ENCODE results near the gene ANKRD2. TPM values are rescaled to one million over a fixed set of nuclear protein-coding genes. Genes with fewer than 3 reads are reported as not detected.

The ANKRD2 gene
- total RNA-seq, 2 experiments from 2014 or later = not detected

GRCh38 chr10:97611473-97611872 lies 38.9 kb downstream of the ANKRD2 start:
- no peaks in the 10 kb centered on the region for H3K36me3 Mint-ChIP-seq (ENCODE audit: low read depth)
- no peak overlapping the region for H3K4me3 ChIP-seq (ENCODE audit: low read length)
- no peaks in the 10 kb centered on the region for H3K9me3 ChIP-seq (ENCODE audit: control insufficient read depth in 1 of 2, insufficient read depth in 1 of 2, low read length in 2 of 2)
- H3K27ac ChIP-seq (ENCODE audit: low read depth in 1 of 2, low read length in 2 of 2) = no peak overlapping the region
- no peaks in the 10 kb centered on the region for H3K9me3 Mint-ChIP-seq
- peaks cover 0 to 4% of the 10 kb centered on the region in 2 experiments for H3K27me3 ChIP-seq (ENCODE audit: control insufficient read depth in 1 of 2, insufficient read depth in 2 of 2, low read length in 2 of 2)
- H3K27me3 Mint-ChIP-seq = no peaks in the 10 kb centered on the region
- DNase-seq (no peak), ATAC-seq (ENCODE audit: poor library complexity) (no peak)
- TF ChIP-seq CTCF (IDR thresholded peaks at IDR 0.05) = no peak
- H3K4me1 Mint-ChIP-seq (ENCODE audit: low read depth) = no peaks in the 10 kb centered on the region
- intact Hi-C loops (cut with DNase I, micrococcal nuclease) = no loop called here
- POLR2A ChIA-PET = no interaction called here
- CTCF ChIA-PET = no interaction called here
- H3K4me3 Mint-ChIP-seq = no peak overlapping the region
- H3K36me3 ChIP-seq (ENCODE audit: insufficient read depth, low read length) = no peaks in the 10 kb centered on the region
- H3K27ac Mint-ChIP-seq = no peak overlapping the region
- H3K4me1 ChIP-seq (ENCODE audit: insufficient read depth, low read length) = no peaks in the 10 kb centered on the region

- Histone ChIP-seq H3K4me1 (ENCODE audit: insufficient read depth, low read length) (no peaks in the 10 kb centered on the region), H3K27ac (ENCODE audit: low read depth in 1 of 2, low read length in 2 of 2) (no peak overlapping the region), H3K4me3 (ENCODE audit: low read length) (no peak overlapping the region), H3K9me3 (ENCODE audit: control insufficient read depth in 1 of 2, insufficient read depth in 1 of 2, low read length in 2 of 2) (no peaks in the 10 kb centered on the region), H3K27me3 (ENCODE audit: control insufficient read depth in 1 of 2, insufficient read depth in 2 of 2, low read length in 2 of 2) (no peaks in the 10 kb centered on the region), H3K36me3 (ENCODE audit: insufficient read depth, low read length) (no peaks in the 10 kb centered on the region)
- Mint-ChIP-seq H3K4me3 (no peak overlapping the region), H3K9me3 (no peaks in the 10 kb centered on the region), H3K27ac (no peak overlapping the region), H3K27me3 (no peaks in the 10 kb centered on the region), H3K4me1 (ENCODE audit: low read depth) (no peaks in the 10 kb centered on the region), H3K36me3 (ENCODE audit: low read depth) (no peaks in the 10 kb centered on the region)
- no peak for TF ChIP-seq CTCF (IDR thresholded peaks at IDR 0.05)
- CTCF ChIA-PET = no interaction called here
- POLR2A ChIA-PET = no interaction called here
- intact Hi-C loops (cut with DNase I, micrococcal nuclease) = no loop called here
- DNase-seq (peak in 1 of 14 experiments; percentile 11), ATAC-seq (ENCODE audit: poor library complexity) (no peak)
Observed at GRCh38 chr10:97612386-97612785, 39.8 kb downstream of the ANKRD2 start.

GRCh38 chr10:97618285-97618684 lies 45.7 kb downstream of the ANKRD2 start:
- Histone ChIP-seq H3K27ac (ENCODE audit: low read depth in 1 of 2, low read length in 2 of 2) (no peak overlapping the region), H3K4me1 (ENCODE audit: insufficient read depth, low read length) (no peaks in the 10 kb centered on the region), H3K4me3 (ENCODE audit: low read length) (no peak overlapping the region), H3K36me3 (ENCODE audit: insufficient read depth, low read length) (no peaks in the 10 kb centered on the region), H3K27me3 (ENCODE audit: control insufficient read depth in 1 of 2, insufficient read depth in 2 of 2, low read length in 2 of 2) (no peaks in the 10 kb centered on the region), H3K9me3 (ENCODE audit: control insufficient read depth in 1 of 2, insufficient read depth in 1 of 2, low read length in 2 of 2) (no peaks in the 10 kb centered on the region)
- H3K27ac Mint-ChIP-seq = no peak overlapping the region
- POLR2A ChIA-PET = no interaction called here
- no peaks in the 10 kb centered on the region for H3K4me1 Mint-ChIP-seq (ENCODE audit: low read depth)
- H3K4me3 Mint-ChIP-seq = no peak overlapping the region
- intact Hi-C loops (cut with DNase I, micrococcal nuclease) = no loop called here
- H3K36me3 Mint-ChIP-seq (ENCODE audit: low read depth) = no peaks in the 10 kb centered on the region
- DNase-seq (no peak), ATAC-seq (ENCODE audit: poor library complexity) (no peak)
- no peaks in the 10 kb centered on the region for H3K9me3 Mint-ChIP-seq
- H3K27me3 Mint-ChIP-seq = no peaks in the 10 kb centered on the region
- no peak for TF ChIP-seq CTCF (IDR thresholded peaks at IDR 0.05)
- CTCF ChIA-PET = interaction anchor here (1.2 kb wide), 1 partner anchor 14 kb away, joined by 3 read pairs; no protein-coding TSS in a partner anchor

All from CD4-positive, alpha-beta T cell (primary cell).